ENCODE data around the gene MBNL1. TPM values are rescaled to one million over a fixed set of nuclear protein-coding genes. Genes with fewer than 3 reads are reported as not detected.

Gene MBNL1
- total and polyA plus RNA-seq, 8 donors: 15.2 to 73.2 (median 40.2) TPM

GRCh38 chr3:152230370-152230769, 38.4 kb upstream of the MBNL1 start:
- Histone ChIP-seq H3K4me1 (no peaks in the 10 kb centered on the region), H3K4me3 (no peak overlapping the region), H3K27me3 (no peaks in the 10 kb centered on the region), H3K27ac (no peak overlapping the region), H3K36me3 (no peaks in the 10 kb centered on the region), H3K9me3 (no peaks in the 10 kb centered on the region)
- no peak for FAIRE-seq
- intact Hi-C loops (cut with DNase I): no loop called here
- no peak for DNase-seq
- 74 to 80% methylated on average over 1 of the region's 1 CpG for WGBS, 2 donors
- TF ChIP-seq CTCF (IDR thresholded peaks at IDR 0.05): no peak
- ATAC-seq: no peak

GRCh38 chr3:152232001-152232400, 36.7 kb upstream of the MBNL1 start:
- DNase-seq (no peak), FAIRE-seq (no peak), ATAC-seq (no peak)
- no peak for TF ChIP-seq CTCF (IDR thresholded peaks at IDR 0.05)
- 86 to 98% methylated on average over 1 of the region's 1 CpG for WGBS, 2 donors
- H3K9me3 ChIP-seq: no peaks in the 10 kb centered on the region
- H3K4me3 ChIP-seq: no peak overlapping the region
- H3K27me3 ChIP-seq: no peaks in the 10 kb centered on the region
- H3K27ac ChIP-seq: no peak overlapping the region
- no peaks in the 10 kb centered on the region for H3K4me1 ChIP-seq
- no peaks in the 10 kb centered on the region for H3K36me3 ChIP-seq
- intact Hi-C loops (cut with DNase I): no loop called here

GRCh38 chr3:152232679-152233078, 36.0 kb upstream of the MBNL1 start:
- TF ChIP-seq CTCF (IDR thresholded peaks at IDR 0.05): no peak
- Histone ChIP-seq H3K9me3 (no peaks in the 10 kb centered on the region), H3K4me1 (no peaks in the 10 kb centered on the region), H3K27ac (no peak overlapping the region), H3K27me3 (no peaks in the 10 kb centered on the region), H3K36me3 (no peaks in the 10 kb centered on the region), H3K4me3 (no peak overlapping the region)
- ATAC-seq: no peak
- intact Hi-C loops (cut with DNase I): no loop called here
- 83 to 91% methylated on average over 2 of the region's 2 CpGs for WGBS, 2 donors
- DNase-seq: no peak
- no peak for FAIRE-seq

GRCh38 chr3:152234657-152235375, 33.9 kb upstream of the MBNL1 start:
- Histone ChIP-seq H3K36me3 (no peaks in the 10 kb centered on the region), H3K9me3 (no peaks in the 10 kb centered on the region), H3K27ac (no peak overlapping the region), H3K27me3 (no peaks in the 10 kb centered on the region), H3K4me1 (no peaks in the 10 kb centered on the region), H3K4me3 (no peak overlapping the region)
- no peak for TF ChIP-seq CTCF (IDR thresholded peaks at IDR 0.05)
- intact Hi-C loops (cut with DNase I): no loop called here
- no peak for ATAC-seq
- DNase-seq: no peak
- no peak for FAIRE-seq
- 89 to 94% methylated on average over 3 of the region's 3 CpGs for WGBS, 2 donors

DNA sequence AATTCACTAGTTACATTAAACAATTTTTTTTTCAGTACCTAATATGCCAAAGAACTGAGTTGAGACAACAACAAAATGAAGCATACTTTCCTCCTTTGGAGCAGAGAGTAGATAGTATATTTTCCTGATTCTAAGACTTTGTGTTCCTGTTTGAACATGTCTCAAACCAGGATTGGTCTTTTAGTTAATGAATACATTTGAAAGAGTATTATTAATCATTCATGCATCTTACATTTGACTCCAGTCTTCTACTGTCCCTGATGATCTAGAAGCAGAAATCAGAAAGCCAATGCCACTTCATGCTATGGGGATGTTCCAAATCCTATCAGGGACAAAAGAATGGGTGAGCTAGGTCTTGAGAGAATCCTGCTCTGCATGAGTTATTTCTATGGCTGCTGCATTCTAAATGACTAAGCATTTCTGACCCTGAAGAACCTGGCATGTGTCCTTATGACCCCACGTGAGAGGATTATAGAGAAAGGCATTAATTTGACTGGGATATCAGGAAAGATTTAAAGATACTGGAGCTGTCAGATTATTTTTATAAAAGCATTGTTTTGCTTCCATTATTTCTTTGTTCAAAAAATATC, 32.9 kb upstream of the MBNL1 start:
- FAIRE-seq: no peak
- no peak for TF ChIP-seq CTCF (IDR thresholded peaks at IDR 0.05)
- intact Hi-C loops (cut with DNase I): no loop called here
- H3K4me1 ChIP-seq: no peaks in the 10 kb centered on the region
- no peak for ATAC-seq
- no peaks in the 10 kb centered on the region for H3K36me3 ChIP-seq
- no peak overlapping the region for H3K4me3 ChIP-seq
- WGBS, 2 donors: 35 to 39% methylated on average over 1 of the region's 1 CpG
- DNase-seq: no peak
- H3K27me3 ChIP-seq: no peaks in the 10 kb centered on the region
- H3K27ac ChIP-seq: no peak overlapping the region
- H3K9me3 ChIP-seq: no peaks in the 10 kb centered on the region
